Left hindlimb (tissue), 1 donor: ENCODE data around the gene NLRP2B.
"Not testable (repeated sequence)": the region's sequence is repeated elsewhere in the genome, so short reads cannot be mapped to it uniquely, and the experiment has no call there.

Experiments
- DNase-seq: peaks from one replicate; pipeline ENCODE4 v3.0.0-alpha.2; 2018

The NLRP2B gene

DNA sequence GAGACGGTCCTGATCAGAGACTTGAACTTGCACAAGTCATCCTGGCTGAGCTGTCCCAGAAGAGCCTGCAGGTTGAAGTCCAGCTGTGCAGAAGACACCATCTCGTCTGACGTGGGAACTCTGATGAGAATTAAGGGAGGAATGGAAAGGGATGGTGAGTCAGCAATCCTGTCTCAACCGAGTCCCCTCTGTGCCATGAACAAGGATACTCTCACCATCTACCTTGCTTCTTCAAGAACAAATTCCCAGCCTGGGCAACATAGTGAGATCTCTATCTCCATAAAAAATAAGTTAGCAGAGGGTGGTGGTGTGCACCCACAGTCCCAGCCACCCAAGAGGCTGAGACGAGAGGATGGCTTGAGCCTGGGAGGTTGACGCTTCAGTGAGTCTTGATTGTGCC lies at the start of gene NLRP2B:
NLRP2B (minus strand) TSS at position 101 of the 400 bp plus-strand sequence.
- DNase-seq = no peak

DNA sequence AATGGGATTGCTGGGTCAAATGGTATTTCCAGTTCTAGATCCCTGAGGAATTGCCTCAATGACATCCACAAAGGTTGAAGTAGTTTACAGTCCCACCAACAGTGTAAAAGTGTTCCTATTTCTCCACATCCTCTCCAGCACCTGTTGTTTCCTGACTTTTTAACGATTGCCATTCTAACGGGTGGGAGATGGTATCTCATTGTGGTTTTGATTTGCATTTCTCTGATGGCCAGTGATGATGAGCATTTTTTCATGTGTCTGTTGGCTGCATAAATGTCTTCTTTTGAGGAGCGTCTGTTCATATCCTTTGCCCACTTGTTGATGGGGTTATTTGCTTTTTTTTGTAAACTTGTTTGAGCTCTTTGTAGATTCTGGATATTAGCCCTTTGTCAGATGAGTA lies 45.9 kb upstream of the NLRP2B start:
- DNase-seq = not testable (repeated sequence)

DNA sequence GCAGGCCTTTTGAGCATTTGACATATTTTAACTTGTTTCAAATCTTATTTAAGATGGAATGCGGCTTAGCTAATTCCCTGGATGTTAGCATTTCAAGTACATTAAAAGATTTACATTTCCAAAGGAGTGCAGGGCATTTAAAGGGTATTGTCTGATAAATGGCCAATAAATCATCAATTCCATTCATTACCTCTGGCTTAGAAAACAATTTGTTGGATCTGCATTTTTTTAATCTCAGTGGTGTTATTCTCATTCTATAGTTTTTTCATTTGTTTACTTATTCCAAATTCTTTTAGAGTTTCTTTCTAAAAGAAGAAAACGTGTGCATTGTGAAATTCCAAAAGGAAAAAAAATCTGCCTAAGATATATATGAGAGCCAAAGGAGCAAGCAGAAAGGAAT lies 1.3 kb upstream of the NLRP2B start:
- no peak for DNase-seq

DNA sequence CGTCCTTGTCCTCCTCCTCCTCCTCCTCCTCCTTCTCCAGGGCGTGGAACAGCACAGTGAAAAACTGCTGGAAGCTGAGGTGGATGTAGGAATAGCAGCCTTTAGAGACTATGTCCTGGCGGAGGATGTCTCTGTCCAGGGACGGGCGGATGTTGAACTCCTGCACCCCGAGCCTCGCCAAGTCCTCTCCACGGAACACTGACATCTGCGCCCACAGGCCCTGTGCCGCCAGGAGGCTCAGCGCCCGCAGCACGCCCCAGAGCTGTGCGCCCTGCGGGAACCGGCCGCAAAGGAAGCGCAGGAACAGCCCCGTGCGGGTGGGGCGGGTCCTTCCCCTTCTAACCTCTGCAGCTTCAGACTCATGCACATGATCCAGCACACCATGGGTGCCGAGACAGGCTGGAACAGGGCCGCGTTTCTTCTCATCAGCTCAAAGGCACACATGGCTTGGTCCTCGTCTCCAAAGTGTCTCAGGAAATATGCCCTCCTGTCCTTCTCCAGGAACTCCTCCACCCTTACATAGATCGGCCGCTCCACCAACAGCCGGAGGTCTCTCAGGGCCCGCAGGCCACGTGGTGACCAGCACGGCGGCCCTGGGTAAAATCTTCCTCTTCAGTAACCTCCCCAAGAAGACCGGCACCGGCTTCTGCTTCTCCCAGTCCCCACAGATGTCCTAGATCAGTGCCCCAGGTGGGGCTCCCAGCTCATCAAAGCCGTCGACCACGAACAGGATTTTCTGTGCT lies 1.2 kb downstream of the NLRP2B start:
- DNase-seq = no peak

DNA sequence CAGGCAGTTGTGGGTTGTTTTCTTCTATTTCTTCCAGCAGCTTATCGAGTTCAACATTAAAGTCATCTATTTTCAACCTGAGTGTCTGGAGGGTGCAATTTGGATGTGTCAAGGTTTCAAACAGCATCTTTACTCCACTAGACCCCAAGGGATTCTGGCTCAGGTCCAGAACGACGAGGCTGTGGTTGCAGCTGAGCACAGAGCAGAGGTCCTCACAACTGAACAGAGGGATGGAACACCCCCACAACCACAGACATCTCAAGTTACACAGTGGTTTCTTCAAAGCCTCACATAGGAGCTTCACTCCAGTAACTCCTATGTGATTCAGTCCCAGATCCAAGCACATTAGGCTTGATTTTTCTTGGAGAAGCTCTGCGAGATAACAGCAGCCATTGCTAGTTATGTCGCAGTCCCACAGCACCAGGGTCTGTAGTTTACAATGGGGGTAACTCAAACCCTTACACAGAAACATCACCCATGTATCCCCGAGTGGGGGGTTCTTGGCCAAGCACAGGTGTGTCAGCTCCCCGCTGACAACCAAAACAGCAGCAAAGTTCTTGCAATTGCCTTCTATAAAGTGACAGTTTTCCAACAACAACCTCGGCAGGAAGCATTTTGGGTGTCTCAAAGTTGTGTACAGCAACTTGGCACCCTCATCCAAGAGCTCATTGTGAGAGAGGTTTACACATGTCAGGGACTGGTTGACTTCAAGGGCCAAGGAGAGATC lies 2.8 kb downstream of the NLRP2B start:
- DNase-seq = no peak

DNA sequence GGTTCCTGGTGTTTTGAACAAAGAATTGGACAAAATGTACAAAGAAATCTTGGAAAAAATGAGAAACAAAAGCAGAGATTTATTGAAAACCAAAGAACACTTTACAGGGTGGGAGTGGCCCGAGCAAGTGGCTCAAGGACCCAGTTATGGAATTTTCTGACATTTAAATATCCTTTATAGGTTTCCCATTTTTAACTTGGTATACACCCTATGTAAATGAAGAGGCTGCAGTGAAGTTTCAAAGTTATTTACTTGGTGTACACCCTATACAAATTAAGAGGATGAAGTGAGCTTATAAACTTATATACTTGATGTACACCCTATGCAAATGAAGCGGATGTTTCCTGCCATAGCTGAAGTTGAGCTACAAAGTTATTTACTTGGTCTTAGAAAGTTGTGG lies 4.7 kb downstream of the NLRP2B start:
- DNase-seq = no peak

DNA sequence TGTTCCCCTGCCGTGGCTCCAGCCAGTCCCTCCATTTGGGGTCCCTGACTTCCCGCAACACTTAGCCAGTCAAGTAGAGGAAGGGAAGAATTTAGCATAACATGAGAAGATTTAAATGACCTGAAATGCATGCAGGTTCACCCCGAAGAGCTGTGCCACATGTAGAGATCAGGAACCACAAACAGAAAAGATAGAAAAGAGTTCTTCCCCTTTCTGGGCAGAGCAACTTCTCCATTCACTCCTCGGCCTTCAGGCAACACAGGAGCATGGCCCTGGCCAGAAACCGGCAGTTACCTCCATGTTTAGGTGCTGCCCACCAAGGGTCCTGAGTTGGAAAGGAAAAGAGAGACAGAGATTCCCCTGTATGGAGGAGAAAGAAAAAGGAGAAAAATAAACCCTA lies 5.2 kb downstream of the NLRP2B start:
- DNase-seq = no peak

DNA sequence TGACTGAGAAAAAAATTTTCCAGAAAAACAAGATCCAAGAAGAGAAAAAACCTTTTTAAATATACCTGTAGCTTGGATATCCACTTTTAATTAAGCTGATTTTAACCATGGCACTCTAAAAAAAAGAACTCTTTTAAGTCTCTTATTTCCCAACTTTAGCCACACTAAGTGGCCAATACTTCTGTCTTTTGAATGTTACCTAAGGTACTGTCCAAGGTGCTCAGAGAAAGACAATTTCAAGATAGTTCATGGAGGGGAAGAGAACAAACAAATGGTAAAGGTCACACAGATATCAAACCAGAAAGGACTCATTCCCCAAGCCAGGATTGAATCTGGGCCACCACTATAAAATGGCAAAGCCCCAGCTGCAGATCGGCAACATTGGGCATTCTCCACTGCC lies 10.1 kb downstream of the NLRP2B start:
- no peak for DNase-seq

DNA sequence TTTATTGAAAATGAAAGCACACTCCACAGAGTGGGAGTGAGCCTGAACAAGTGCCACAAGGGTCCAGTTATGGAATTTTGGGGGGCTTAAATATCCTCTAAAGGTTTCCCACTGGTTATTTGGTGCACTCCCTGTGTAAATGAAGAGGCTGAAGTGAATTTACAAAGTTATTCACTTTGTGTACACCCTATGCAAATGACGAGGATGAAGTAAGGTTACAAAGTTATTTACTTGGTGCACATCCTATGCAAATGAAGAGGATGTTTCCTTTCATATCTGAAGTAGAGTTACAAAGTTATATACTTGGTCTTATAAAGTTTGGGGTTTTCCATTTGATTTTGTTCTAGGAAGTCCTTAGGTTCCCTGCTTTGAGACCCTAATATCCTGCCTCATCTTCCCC lies 13.1 kb downstream of the NLRP2B start:
- no peak for DNase-seq

DNA sequence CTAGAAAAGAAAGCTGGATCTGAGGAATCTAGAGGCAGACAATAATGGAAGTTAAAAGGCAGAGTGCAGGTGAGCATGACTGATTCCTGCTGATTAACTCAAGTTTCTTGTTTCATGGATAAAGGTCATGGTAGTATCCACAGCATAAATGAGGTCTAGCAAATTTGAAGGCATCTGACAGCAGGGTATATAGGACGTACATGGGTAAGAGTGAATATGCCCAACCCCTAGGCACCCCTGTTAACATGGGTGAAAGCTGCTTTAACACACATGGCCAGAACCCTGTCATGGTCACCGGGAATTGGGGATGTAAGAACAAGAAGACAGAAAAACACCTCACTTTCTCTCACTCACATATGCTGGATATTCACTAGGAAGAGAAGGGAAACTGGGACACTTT lies 25.0 kb downstream of the NLRP2B start:
- DNase-seq = no peak

DNA sequence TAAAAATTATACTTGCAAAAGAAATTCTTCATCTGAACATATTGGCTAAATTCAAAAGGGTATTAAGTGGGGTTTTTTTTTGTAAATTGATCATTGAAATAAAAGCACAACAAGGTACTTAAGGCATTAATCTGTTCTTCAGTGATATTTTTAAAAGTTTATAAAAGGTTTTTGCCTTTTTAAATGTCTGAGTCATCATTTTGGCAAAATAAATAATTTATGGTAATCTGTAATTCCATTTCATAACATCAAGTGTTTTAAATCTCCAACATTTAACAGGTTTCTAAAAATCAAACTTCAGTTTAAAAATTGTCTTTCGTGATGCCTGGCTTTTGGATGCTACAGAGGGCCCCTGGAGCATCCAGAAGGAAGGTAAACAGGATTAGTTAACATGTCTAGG lies 27.4 kb downstream of the NLRP2B start:
- DNase-seq = no peak

DNA sequence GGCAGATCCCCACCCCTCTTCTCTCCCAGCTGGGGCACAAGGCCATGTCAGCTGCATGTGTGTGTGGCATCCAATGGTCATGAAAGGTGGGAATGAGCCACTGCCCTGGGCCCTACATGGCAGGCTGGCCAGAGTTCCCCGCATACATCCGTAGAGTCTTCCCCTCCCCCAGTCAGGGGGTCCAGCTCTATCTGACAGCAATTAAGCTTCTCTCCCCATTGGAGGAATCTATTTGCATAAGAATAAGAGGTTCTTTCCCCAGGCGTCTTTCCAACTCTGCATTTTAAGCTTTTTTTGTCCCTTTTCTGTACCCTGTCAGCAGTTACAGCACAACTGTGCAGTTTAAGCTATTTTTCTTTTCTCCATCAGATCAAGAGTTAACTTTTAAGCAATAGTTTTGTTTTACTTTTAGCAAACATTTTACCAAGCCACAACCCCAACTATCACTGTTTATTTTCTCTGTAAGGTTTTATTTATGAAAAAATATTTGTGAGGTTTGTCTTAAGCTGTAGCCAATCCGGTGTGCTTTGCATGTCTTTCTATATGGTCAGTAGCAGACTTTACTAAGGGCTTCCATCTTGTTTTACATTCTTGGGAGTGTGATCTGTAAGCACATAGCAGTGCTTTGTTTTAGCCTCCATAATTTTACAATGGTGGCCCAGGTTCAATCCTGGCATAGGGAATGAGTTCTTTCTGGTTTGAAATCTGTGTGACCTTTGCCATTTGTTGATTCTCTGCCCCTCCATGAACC lies 28.7 kb downstream of the NLRP2B start:
- DNase-seq = no peak

DNA sequence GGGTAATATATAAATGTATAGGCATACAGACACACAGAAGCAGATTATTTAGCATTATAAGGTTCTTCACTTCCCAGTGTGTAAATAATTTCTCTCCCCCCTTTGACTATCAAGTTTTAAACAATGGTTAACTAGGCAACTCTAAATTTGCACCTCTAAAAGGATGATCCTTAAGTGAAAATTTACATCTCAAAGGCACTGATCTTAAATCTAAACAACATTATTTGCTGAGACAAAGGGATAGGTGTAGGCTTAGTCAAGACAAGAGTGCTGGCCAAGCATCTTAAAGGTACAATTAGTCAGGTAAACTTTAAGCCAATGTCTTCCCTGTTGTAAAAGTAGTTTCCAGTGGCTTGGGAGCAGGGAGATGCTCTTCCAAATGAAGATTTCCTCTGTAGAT lies 33.0 kb downstream of the NLRP2B start:
- no peak for DNase-seq

DNA sequence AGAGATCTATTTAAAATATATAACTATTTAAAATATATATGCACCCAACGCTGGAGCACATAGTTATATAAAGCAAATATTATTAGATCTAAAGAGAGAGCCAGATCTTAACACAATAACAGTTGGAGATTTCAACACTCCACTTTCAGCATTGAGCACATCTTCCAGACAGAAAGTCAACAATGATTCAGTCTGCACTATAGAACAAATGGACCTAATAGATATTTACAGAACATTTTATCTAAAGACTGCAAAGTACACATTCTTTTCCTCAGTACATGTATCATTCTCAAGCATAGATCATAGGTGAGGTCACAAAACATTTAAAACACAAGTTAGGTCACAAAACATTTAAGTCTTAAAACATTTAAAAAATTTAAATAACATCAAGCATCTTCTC lies 36.4 kb downstream of the NLRP2B start:
- no peak for DNase-seq

DNA sequence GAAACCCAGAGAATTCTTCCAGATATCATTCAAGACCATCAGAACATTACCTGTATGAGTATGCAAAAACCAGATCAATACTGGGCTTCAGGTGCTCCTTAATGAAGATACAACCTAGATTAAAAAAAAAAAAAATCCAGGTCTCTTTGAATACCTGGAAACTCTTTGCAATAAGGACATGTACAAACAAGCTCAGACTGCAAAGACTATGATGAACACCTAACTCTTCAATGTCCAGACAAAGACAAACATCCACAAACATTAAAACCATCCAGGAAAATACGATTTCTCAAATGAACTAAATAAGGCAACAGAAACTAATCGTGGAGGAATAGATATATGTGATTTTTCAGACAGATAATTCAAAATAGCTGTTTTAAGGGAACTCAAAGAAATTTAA lies 38.7 kb downstream of the NLRP2B start:
- no peak for DNase-seq

DNA sequence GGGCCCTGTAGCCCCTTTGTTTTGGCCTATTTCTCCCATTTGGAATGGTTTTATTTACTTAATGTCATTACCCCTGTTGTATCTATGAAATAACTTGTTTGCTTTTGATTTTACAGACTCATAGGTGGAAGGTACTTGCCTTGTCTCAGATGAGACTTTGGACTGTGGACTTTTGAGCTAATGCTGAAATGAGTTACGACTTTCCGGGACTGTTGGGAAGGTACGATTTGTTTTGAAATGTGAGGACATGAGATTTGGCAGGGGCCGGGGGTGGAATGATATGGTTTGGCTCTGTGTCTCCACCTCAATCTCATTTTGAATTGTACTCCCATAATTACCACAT lies 39.4 kb downstream of the NLRP2B start:
- DNase-seq = no peak

DNA sequence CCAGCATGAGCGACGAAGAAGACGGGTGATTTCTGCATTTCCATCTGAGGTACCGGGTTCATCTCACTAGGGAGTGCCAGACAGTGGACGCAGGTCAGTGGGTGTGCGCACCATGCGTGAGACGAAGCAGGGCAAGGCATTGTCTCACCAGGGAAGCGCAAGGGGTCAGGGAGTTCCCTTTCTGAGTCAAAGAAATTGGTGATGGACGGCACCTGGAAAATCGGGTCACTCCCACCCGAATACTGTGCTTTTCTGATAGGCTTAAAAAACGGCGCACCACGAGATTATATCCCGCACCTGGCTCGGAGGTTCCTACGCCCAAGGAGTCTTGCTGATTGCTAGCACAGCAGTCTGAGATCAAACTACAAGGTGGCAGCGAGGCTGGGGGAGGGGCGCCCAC lies 50.6 kb downstream of the NLRP2B start:
- not testable (repeated sequence) for DNase-seq
